GM18520 (cell line): ENCODE results near the gene COQ5.
A peak's percentile ranks its signal among the peaks of the same experiment; 100 is the strongest.
"Not testable (repeated sequence)": the region's sequence is repeated elsewhere in the genome, so short reads cannot be mapped to it uniquely, and the experiment has no call there.

Experiments
- ATAC-seq: cut with Tn5 transposase; IDR thresholded peaks from one replicate; pipeline ENCODE4 v1.9.1; 2021; ENCODE audit not compliant: unreplicated experiment

COQ5 gene, protein sequence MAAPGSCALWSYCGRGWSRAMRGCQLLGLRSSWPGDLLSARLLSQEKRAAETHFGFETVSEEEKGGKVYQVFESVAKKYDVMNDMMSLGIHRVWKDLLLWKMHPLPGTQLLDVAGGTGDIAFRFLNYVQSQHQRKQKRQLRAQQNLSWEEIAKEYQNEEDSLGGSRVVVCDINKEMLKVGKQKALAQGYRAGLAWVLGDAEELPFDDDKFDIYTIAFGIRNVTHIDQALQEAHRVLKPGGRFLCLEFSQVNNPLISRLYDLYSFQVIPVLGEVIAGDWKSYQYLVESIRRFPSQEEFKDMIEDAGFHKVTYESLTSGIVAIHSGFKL

DNA sequence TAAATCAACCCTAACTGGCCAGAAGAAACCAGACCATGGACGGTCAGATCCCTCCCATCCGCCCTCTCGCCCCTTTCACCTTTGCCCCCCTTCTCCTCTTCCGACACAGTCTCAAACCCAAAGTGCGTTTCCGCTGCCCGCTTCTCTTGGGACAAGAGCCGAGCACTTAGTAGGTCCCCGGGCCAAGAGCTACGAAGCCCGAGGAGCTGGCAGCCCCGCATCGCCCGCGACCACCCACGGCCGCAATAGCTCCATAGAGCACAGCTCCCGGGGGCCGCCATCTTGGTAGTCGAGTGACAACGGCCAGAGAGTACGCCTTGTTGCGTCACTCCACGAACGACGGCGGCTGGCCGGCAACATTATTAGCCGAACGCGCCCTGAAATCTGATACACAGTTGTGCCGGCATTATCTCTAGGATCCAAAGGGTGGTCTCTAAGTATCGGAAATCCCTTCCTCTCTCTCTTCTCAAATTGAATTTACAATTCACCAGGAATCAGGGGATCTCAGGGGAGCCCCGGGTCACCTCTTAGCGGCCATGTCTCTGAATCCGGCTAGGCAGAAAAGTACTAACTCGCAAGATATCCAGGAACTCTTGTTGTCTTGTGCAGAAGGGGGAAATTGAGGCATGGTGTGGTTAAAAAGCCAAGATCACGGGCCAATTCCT lies at the start of gene COQ5:
COQ5 (minus strand) TSS at position 298 of the 665 bp plus-strand sequence; CDS start at position 281, 17 bp downstream.
- ATAC-seq = peak; percentile 65

DNA sequence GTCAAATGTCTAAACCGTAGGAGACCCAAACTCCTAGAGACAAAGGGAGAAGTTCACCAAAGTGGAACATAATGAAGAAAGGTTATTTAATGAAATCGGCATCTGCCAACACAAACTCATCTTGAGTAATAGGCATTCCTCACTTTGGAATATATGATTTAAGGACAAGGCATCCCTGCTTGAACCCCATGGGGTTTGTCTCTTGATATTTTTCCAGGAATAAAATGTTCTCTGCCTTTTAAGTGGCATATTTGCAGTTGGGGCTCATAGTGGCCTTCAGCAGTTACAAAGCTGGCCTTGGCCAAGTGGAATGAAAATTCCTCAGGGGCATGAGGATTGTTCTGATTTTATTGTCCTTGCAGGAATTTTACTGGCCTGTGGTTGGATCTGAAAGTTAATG lies 45.1 kb upstream of the COQ5 start:
- ATAC-seq = no peak

DNA sequence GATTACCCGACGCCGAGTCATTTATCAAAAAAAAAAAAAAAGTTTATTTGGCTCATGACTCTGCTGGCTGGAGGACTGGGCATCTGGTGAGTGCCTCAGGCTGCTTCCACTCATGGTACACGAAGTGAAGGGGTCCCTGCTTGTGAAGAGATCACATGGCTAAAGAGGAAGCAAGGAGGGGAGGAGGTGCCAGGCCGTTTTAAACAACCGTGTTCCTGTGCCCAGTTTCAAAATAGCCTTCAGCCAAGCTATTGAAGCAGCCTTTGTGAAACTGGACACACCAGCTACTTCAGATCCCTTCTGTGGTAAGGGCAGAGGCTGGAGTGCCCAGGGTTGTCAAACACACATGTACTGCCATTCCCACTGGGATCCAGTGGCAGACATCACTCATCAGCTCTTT lies 44.6 kb upstream of the COQ5 start:
- ATAC-seq = no peak

DNA sequence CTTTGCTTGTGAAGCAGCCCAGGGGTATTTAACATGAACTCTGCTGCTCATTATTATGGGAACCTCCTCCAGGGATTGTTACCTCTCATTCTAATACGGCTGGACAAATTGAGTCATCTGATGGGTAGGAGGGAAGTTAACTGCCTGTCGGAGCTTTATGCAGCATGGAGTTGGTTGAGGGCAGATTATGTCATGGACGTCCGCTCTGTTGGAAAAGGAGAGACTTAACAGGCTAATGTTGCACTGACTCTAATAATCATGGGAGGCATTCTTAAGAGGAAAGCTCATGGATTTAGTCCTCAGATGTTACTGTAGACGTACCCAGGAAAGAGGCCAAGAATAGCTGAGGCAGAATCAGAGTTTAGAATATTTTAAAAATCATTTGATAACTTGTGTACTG lies 42.3 kb upstream of the COQ5 start:
- ATAC-seq = no peak

DNA sequence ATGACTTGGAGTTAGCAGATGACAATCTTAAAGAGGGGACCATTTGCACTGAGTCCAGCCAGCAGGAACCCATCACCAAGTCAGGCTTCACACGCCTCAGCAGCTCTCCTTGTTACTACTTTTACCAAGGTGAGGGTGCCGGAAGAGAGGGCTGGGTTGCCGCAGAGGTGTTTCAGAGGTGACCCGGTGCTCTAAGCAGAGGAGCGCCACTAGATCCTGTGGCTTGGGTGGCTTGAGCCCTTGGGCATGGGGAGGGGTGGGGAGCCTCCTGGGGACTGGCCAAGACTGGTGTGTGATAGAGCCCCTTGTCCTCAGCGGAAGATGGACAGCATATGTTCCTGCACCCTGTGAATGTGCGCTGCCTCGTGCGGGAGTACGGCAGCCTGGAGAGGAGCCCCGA lies 34.5 kb upstream of the COQ5 start:
- ATAC-seq = no peak

DNA sequence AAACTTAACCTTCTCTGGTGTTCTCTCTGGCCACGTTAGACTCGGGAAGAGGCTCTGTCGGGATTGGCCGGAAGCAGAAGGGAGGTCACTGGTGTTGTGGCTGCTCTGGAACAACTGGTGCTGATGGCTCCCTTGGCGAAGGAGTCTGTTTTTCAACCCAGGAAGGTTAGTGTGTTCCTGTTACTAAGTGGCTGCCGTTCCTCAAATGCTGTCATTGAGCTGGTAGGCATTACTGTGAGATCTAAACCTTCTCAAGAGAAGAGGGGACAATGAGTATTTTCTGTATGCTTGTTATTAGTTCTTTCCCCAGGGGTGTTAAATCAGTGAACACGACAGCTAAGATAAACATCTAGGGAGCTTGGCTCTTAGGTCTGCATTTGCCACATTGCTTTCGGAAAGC lies 33.9 kb upstream of the COQ5 start:
- ATAC-seq = no peak

DNA sequence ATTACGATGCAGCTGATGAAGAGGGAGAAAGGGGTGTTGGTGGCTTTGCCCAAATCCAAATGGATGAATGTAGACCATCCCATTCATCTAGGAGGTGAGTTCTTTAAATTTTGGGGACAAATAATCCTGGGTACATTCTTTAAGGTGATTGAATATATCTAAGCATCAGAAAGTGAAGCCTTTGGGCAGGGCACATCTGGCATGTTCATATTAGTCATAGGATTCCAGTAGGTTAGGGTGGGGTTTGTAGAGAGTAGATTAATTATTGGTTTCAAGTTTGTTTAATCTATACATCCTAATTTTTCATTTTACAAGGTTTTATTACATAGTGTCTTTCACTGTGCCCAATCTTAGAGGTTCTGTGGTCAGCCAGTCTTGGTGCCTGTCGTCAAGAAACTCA lies 28.6 kb upstream of the COQ5 start:
- ATAC-seq = no peak

DNA sequence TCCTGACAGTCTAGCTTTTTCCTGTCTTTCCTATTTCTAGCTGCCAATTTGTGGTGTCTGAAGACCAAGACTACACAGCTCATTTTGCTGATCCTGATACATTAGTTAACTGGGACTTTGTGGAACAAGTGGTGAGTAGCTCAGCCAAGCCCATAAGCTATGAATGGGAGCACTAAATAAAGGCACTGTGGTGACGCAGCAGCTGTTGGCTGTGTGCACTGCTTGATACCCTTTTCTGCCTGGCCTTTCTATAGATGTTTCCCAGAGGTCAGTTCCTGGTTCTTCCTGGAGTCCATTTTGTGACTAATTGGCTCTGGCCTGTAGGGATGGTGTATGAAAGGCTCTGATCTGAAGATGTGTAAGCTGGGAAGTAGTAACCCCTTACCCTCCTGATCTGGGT lies 25.7 kb upstream of the COQ5 start:
- ATAC-seq = no peak

DNA sequence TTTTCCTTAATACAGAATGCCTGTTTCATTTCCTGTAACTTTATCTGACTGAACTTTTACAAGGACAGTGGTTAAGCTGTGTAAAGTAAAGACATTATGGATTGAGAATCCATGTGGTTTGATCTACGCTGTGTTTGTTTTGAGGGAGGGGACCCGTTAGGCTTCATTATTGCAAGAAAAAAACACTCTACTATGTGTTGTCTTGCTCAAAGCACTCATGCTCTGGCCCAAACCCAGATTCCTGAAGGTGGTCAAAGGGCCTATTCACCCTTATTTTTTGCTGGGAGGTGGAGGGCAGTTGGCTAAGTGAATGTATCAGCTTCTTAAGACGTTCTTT lies 17.1 kb upstream of the COQ5 start:
- ATAC-seq = no peak

DNA sequence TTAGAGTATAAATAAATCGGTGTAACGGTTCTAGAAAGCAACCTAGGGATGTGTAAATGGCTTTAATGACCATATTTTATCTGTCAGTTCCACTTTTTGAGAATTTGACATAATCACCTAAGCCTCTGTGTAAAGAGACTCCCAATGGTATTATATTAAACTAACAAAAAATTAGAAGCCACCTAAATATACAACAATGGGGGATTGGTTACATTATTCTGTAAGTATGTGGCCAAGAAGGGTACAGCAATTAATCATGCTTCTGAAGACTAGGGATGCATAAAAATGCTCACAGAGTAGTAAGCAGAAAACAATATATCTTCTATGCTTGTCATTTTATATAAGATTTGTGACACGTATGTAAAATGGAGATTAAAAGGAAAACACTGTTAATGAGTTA lies 15.7 kb upstream of the COQ5 start:
- no peak for ATAC-seq

DNA sequence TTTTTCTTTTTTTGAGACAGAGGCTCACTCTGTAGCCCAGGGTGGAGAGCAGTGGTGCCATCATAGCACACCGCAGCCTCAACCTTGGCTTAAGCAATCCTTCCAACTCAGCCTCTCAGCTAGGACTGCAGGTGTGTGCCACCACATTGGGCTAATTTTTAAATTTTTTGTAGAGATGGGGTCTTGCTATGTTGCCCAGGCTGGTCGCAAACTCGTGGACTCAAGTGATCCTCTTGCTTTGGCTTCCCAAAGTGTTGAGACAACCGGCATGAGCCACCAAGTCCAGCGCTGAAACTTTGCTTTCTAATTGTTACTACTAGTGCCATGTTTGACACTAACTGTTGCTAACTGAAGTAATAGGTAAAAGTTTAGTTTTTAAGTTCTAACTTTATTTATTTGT lies 13.2 kb upstream of the COQ5 start:
- no peak for ATAC-seq

DNA sequence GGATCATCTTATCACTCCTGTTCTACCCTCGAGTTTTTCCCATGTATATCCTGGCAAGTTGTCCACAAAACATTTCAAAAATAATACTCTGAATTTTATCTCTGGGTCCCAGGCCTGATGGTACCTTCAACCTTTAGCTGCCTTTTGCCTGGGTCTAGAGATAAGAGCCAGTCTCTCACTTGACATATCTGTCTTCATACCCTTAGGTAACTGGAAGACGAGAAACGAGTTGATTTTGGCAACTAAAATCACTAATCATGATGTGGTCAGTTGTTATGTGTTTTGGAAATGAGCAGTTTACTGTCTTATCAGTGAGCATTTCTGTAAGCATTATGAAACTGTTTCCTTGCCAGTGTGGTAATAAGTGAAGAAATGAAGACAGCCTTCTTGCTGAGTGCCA lies 11.5 kb upstream of the COQ5 start:
- no peak for ATAC-seq

DNA sequence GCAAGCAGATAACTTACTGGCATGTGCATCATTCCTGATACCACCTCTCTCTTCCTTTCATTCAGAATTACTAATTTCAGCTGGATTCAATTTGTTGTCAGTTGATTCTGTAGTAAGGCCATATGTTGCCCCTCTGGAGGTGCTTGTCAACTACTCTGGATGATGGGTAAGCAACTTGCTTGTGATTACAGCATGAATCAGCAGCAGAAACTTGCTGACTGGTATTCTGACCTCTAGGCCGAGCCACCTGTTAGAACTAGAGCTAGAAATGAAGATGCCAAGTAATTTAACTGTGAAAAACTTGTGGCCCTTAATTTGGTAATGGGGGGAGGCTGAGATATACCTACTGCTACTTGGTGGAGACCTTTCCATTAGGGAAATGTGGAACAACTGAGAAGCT lies 10.3 kb upstream of the COQ5 start:
- ATAC-seq = no peak

DNA sequence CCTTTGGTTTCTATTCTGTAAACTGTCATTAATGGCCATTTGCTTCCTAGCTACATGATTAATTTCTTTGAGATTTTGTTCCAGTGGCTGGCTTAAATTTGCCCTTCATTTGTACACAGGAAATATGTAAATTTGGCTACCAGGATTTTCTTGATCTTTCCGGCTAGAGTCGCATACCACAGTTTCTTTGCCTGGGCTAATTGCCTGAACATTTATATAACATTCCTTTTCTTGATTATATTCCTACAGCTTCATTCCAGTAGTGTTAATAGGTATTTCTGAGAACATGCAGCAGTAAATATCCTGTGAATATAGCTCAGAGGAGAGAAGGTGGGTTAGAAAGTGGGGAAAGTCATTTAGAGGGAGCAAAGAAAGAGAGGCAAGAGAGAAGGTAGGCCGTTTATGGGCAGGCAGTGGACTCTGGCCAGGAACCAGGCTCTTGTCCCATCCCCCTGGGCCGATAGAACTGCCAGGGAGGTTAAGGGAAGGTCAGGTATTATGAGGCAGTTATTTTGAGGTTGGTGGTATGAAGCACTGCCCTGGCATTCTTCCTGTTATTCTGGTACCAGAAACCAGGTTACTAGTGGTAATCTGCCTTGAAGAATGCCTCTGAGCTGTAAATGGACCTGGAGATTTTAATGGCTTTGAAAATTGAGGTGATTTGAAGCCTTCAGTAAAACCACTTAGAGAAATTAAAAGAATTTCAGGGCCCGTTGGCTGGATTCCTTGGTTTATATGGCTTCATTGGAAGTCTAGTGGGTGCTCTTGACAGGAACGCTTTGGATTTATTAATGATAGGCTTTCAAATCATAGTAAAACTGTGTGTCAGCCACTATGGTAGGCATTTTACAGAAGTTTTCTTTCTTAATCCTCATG lies 9.6 kb upstream of the COQ5 start:
- ATAC-seq = no peak

DNA sequence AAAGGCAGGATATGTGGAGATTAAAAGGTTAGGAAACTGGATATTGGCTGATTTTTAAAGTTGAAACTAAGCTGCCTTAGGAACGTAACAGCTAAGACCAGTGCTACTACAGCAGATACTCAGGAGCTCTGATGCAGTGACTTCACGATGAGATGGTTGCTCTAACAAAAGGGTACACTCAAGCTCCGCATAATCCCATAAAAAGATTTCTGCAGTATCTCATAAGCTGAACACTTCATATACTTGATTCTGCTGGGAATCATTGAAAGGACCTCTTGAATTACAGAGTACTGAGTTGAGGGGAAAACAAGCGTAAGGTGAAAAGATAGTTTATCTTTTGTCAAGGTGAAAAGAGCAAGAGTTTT lies 8.9 kb upstream of the COQ5 start:
- no peak for ATAC-seq

DNA sequence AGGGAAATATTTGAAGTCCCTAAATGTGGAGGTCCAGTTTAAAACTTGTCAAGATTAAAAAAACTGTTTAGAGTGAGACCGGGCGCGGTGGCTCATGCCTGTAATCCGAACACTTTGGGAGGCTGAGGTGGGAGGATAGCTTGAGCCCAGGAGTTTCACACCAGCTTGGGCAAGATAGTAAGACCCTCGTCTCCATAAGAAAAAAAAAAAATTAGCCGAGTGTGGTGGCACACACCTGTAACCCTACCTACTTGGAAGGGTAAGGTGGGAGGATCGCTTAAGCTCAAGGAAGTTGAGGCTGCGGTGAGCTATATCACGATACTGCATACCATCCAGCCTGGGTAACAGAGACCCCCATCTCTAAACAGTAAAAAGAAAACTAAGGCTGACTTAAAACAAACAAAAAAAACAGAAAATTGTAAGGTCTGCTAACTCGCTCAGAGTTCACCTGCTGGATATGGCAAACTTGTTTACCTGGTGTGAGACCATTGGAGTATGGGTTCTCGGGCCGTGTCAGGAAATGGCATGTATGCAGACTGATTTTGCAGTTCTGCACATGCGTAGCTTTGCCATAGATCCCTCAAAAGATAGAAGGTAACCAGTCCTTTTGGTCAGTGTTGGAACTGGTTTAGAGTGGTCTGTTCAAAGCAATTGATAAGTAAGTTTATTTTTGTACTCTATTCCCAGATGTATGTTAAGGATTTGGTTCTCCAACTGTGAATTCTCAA lies 7.3 kb upstream of the COQ5 start:
- ATAC-seq = no peak

DNA sequence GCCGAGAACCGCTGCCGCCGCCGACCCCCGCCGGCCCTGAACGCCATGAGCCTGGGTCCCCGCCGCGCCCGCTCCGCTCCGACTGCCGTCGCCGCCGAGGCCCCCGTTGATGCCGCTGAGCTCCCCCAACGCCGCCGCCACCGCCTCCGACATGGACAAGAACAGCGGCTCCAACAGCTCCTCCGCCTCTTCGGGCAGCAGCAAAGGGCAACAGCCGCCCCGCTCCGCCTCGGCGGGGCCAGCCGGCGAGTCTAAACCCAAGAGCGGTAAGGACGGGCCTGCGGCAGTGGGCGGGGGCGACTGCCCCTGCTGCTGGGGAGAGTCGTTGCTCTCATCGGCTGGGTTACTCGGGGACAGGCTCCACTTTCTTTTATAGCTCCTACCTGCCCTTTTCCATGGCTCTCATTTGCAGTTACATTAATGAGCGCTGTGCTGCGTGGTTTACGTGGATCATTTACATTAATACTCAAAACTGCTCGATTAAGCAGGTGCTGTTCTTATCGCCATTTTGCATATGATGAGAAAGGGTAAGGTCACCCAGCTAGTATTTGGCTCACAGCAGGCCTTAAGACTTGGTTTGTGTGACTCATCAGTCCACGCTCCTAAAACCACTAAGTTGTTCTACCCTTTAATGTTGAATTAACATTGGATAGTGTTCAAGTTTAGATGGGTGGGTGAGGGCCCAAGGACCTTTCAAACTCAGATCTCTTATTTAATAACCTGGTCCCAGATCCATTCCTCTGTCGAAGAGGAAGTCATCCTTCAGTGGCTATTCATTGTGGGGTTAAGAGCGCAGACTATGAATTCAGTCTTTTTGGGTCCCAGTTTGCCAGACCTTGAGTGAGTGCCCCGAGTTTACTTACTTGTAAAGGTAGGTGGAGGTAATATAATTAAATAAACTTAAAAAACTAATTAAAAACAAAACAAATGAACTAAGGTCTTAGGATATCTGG lies 6.0 kb upstream of the COQ5 start:
- ATAC-seq = no peak

DNA sequence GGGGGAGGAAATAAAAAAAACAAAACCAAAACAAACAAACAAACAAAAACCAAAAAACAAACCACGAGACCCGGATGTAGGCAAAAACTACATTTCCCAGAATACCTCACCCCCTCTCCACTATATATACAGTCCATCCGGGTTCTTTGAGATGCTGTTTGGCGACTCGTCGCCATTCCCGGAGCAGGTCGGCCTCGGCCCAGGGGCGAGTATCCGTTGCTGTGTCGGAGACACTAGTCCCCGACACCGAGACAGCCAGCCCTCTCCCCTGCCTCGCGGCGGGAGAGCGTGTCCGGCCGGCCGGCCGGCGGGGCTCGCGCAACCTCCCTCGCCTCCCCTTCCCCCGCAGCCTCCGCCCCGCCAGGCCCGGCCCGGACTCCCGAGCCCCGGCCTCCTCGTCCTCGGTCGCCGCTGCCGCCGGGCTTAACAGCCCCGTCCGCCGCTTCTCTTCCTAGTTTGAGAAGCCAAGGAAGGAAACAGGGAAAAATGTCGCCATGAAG lies 5.3 kb upstream of the COQ5 start, which contains the start of gene RNF10:
RNF10 (plus strand) TSS at position 154 of the 500 bp plus-strand sequence. CDS start 456 bp downstream, outside the sequence.
- ATAC-seq = peak; percentile 79

DNA sequence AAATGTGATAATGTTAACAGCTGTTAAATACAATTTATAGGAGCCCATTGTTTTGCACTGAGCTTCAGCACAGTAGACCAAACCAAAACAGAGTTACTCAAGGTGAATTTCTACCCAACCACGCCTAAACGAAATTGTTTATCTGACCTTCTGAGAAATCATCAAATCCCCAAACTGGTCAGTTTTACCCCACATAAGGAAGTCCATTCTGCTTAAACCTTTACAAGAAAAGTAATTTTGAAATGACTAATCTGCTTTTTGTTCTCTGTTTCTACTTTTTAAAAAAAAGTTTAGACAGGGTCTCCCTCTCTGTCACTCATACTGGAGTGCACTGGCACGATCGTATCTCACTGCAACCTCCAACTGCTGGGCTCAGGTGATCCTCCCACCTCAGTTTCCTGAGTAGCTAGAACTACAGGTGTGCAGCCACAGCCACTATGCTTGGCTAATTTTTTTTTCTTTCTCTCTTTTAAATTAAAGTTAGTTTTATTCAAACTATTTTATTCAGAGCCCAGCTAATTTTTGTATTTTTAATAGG lies 3.8 kb upstream of the COQ5 start:
- no peak for ATAC-seq

DNA sequence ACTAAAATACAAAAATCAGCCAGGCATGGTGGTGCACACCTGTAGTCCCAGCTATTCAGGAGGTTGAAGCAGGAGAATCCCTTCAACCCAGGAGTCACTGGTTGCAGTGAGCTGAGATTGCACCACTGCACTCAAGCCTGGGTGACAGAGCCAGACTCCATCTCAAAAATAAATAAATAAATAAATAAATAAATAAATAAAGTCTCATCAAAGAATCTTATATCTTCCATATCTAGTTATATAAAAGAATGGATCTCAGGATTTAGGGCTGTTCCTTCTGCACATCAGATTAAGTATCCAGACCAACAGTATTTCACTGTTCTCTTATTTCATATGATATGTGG lies 1.4 kb upstream of the COQ5 start:
- ATAC-seq = not testable (repeated sequence)
